Activated T-cell treated with anti-CD3 and anti-CD28 coated beads for 24 hours (primary cell): ENCODE measurements around the gene IGLL1.
"Not testable (repeated sequence)": the region's sequence is repeated elsewhere in the genome, so short reads cannot be mapped to it uniquely, and the experiment has no call there.

ENCODE experiments used
- DNase-seq: peaks from one replicate; pipeline ENCODE4 v3.0.0-alpha.2; 2020; ENCODE audit warnings: low read depth

Gene IGLL1

GRCh38 chr22:23562186-23562585 is 17.9 kb downstream of the IGLL1 start:
- DNase-seq = no peak

- DNase-seq = not testable (repeated sequence)
Measured at GRCh38 chr22:23561025-23561510, 19.0 kb downstream of the IGLL1 start.

- DNase-seq = not testable (repeated sequence)
Measured at GRCh38 chr22:23560215-23560614, 19.9 kb downstream of the IGLL1 start.

DNA sequence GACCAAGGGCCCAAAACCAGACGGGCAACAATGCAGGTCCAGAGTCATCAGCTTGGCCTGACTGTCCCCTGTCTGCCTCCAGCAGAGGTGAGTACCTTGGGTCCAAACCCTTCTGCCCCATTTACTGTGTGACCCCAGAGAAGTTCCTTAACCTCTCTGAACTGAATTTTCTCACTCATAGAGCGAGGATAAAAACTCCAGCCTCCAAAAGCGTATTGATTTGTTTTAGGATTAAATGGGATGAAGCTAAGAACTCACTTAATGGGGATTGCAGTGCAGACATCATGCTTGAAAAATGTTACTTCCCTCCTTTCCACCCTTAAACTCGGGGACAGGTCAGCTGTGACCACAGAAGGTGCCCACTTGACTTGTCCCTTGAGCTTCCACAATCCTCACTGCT is 22.6 kb downstream of the IGLL1 start:
- DNase-seq = no peak

GRCh38 chr22:23557036-23557435 is 23.1 kb downstream of the IGLL1 start:
- no peak for DNase-seq

DNA sequence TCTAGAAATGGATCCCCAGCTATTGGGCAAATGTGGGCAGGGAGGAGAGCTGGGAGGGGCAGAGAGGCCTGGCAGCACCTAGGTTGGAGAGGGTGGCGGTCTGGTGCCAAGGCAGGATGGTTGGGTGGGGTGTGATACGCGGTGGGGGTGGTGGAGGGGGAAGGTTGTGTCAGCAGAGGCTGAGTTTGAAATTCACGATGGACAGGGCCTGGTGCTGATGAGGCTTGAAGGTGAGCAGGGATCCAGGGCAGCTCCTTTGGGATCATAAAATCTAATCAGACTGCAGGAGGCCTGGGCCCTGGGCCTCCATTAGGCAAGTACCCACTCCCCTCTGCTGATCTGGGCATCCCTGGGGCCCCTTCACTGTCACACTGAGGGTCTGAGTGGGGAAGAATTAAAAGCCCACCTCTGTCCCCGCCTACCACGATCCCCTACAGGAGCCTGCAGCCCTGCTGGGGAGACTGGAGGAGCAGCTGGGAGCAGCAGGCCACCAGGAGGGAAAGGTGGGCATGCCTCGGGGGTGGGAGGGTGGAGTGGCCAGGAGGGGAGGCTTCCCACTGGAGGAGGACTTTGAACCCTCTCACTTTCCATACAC is 24.0 kb downstream of the IGLL1 start:
- no peak for DNase-seq

GRCh38 chr22:23555118-23555517 is 25.0 kb downstream of the IGLL1 start:
- no peak for DNase-seq

DNA sequence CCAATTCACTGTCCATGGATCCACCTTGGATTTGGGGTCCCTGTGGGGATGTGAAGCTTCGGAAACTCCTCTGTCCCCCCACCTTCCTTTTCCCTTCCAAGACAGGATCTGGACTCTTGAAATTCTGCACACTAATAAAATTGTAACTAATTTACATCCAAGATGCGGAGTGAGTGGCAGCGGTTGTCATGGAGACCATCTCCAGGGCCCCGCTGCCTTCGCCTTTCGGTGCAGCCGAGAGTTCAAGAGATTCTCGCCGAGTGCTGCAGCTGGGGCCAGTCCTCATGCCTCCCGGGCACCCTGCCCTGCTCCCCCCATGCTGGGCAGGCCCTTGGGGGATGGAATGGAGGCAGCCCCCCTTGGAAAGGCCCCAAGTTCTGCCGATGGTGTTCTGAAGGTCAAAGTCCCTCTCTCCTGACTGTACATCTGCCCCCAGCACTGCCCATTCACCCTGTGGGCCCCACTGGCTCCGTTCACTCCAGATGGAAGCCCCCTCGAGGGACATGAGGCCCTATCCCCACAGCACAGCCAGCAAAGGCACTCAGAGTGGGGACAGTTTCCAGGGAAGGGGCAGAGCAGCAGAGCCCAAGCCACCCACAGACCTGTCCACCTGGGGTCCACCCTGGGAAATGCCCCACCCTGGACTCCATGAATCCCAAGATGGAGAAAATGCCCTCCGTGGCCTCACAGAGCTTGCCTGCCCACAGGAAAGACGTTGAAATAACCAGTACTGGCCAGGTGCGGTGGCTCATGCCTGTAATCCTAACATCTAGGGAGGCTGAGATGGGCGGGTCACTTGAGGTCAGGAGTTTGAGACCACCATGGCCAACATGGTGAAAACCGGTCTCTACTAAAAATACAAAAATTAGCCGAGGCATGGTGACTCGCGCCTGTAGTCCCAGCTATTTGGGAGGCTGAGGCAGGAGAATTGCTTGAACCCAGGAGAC is 25.9 kb downstream of the IGLL1 start:
- DNase-seq = no peak

DNA sequence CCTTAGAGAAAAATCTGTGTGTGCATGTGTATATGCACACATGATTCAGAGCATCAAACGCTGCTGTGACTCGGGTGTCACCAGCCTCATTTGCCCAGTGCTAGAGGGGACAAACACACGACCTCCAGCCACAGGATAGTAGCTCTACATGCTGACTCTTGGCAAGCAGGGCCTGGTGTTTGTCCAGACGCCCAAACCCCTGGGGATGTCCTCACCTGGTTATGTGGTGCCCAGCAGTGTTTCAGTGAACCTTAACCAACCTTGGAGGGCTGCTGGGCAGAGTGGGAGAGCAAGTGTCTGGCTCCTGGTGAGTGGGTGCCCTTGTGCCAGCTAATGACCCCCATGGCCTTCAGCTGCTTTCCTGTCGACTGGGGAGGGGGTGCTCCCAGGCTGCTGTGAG is 26.7 kb downstream of the IGLL1 start:
- DNase-seq = no peak

DNA sequence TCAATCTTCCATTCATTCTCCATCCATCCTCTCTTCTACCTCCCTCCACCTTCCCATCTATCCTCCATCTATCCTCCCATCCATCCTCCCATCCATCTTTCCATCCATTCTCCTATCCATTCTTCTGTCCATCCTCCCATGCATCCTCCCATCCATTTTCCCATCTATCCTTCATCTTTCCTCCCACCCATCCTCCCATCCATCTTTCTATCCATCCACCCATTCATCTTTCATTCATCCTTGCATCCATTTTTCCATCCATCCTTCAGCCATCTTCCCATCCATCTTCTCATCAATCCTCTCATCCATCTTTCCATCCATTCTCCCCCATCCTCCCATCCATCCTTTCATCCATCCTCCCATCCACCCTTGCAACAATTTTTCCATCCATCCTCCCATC is 27.5 kb downstream of the IGLL1 start:
- no peak for DNase-seq

GRCh38 chr22:23551385-23551784 is 28.7 kb downstream of the IGLL1 start:
- DNase-seq = no peak

GRCh38 chr22:23550049-23550650 is 29.9 kb downstream of the IGLL1 start:
- DNase-seq = no peak

GRCh38 chr22:23549198-23549595 is 30.9 kb downstream of the IGLL1 start:
- DNase-seq = no peak

DNA sequence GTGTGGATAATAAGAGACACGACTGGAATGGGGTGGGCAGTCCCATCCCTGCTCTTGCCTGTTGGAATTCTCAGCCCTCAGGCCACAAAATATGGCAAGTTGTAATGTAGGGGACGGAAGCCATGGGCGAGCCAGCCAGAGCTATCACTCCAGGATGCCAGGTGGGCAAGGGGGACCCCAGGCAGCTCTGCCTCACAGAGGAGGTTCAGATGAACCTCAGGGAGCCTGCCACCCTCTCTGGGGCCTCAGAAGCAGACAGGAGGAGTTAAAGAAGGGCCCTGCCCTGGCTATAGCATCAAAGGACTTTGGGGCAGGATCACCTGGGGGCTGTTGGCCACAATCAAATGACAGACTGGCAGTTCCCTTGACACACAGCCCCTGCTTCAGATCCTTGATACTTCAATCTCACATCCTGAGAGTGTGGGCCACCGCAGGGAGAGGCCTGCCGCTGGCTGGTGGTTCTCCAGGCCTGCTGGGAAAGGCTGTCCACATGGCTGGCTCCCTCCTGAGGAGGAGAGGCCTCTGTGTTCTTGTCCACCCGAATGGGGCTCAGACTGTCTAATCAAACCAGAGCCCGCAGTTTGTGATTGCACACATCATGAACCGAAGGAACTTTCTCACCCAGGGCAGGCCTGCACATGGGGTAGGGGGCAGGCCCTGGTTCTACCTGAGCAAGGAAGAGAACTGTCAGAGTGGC is 31.4 kb downstream of the IGLL1 start:
- no peak for DNase-seq

GRCh38 chr22:23547818-23548500 is 32.1 kb downstream of the IGLL1 start:
- no peak for DNase-seq

DNA sequence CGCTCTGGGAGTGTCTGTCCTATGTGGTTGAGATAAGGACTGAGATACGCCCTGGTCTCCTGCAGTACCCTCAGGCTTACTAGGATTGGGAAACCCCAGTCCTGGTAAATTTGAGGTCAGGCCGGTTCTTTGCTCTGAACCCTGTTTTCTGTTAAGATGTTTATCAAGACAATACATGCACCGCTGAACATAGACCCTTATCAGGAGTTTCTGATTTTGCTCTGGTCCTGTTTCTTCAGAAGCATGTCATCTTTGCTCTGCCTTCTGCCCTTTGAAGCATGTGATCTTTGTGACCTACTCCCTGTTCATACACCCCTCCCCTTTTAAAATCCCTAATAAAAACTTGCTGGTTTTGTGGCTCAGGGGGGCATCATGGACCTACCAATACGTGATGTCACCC is 32.7 kb downstream of the IGLL1 start:
- not testable (repeated sequence) for DNase-seq

GRCh38 chr22:23544852-23545251 is 35.2 kb downstream of the IGLL1 start:
- DNase-seq = no peak

DNA sequence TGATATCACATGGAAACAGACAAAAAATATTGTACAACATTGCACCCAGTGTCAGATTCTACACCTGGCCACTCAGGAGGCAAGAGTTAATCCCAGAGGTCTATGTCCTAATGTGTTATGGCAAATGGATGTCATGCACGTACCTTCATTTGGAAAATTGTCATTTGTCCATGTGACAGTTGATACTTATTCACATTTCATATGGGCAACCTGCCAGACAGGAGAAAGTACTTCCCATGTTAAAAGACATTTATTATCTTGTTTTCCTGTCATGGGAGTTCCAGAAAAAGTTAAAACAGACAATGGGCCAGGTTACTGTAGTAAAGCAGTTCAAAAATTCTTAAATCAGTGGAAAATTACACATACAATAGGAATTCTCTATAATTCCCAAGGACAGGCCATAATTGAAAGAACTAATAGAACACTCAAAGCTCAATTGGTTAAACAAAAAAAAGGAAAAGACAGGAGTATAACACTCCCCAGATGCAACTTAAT is 36.5 kb downstream of the IGLL1 start:
- DNase-seq = not testable (repeated sequence)

GRCh38 chr22:23542933-23543332 is 37.2 kb downstream of the IGLL1 start:
- DNase-seq = no peak

GRCh38 chr22:23542391-23542790 is 37.7 kb downstream of the IGLL1 start:
- DNase-seq = not testable (repeated sequence)

GRCh38 chr22:23541849-23542281 is 38.2 kb downstream of the IGLL1 start:
- DNase-seq = not testable (repeated sequence)
